Stimulated activated CD8-positive, alpha-beta memory T cell treated with anti-CD3 and anti-CD28 coated beads, Interleukin-12 subunit alpha, Interleukin-12 subunit beta, amount 100 ng/mL, for 4 hours (primary cell): ENCODE data around the gene CASS4.
A peak's percentile ranks its signal among the peaks of the same experiment; 100 is the strongest.

ENCODE experiments used
- DNase-seq: peaks from one replicate; pipeline ENCODE4 v3.0.0-alpha.2; 2020; ENCODE audit warnings: low read depth

Gene CASS4

DNA sequence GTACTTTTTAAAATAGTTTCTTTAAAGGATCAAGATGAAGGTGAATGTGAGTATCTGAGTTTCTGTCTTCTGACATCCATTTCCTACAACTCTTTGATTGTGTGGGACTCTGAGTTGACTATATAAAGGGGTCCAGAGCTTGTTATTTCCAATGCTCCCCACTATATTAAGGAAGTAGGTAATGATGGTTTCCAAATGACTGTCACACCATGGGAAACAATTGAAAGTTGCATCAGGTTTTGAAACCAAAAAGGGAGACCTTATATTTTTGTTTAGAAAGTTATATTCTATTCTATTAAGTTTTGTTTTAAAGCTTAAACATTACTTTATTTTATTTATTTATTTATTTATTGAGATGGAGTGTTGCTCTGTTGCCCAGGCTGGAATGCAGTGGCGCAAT is 11.2 kb downstream of the CASS4 start:
- DNase-seq, result no peak

DNA sequence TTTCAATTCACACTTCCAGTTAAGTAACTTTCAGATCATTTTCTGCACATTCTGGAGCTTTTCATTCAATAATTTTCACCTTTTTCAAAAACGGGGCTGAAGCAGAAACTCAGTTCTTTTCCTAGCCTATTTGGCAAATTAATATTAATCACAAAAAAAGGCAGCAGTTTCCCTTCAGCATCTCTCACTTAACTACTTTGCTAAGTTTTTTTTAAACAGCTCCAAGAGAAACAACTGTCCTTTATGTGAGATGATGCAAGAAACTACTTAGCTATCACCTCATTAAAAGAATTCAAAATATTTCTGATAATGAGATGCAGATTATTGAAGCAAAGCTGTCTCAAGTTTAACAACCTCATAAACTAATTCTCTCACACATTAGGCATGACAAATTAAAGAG is 11.8 kb downstream of the CASS4 start:
- no peak for DNase-seq

DNA sequence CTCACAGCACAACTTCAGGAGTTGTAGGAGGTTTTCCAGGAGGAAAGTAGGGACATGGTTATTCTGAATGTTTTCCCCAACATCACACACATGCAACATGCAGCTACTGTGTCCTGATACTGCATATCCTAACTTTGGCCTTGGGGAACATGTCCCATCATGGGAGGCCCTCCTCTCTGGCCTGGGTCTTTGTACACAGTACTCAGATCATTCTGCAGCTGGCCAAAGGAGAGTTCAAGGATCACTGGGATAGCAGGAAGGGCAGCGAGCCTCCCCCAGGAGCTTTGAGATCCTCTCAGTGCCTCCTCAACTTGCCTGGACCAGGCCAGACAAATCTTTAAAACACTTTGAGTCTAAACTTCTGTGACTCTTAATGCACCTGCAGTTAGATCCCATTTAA is 12.9 kb downstream of the CASS4 start:
- DNase-seq, result no peak

DNA sequence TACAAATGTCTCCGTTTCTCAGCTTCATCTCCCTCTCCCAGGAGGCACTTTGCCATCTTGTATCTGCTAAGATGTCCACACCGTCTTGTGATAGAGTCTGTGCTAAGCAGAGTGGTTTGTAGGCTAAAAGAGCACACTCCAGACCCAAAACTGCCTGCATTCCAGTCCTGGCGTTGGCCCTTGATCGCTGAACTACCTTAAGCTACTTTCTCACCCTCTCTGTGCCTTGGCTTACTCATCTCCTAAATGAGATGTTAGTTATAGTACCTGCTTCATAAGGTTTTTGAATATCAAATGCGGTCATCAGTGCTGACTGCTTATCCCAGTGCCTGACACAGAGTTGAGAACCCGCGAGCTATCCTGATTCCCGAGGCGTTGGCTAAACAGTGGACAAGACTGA is 14.0 kb downstream of the CASS4 start:
- no peak for DNase-seq

DNA sequence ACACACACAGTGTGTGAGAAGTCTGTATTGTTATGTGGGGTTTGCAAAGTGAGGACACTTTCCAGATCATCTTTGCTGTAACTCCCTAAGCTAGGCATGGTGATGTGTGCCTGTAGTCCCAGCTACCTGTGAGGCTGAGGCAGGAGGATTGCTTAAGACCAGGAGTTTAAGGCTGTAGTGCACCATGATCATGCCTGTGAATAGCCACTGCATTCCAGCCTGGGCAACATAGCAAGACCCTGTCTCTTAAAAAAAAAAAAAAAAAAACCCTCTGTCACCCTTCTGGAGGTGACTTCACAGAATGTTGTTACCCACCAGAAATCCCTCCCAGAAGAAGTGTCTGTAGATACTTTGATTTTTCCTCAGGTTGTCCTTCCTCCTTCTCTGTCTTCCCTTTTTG is 14.9 kb downstream of the CASS4 start:
- DNase-seq, result no peak

DNA sequence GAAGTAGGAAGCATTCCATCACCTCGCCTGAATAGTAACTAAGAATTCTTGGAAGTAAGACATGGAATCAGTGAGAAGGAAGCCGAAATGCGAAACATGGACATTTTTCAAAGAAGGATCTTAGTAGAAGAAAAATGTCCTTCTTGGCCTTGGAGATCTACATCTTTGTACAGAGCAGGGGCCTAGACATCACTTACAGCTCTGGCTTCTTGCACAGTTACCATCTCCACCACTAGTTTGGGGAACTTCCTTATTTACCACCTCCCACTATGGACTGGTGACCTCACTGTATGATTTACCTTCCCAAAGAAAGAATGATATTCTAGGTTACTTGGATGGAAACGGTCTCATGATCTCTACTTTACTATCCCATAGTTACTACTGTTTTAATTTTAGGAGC is 15.7 kb downstream of the CASS4 start:
- no peak for DNase-seq

DNA sequence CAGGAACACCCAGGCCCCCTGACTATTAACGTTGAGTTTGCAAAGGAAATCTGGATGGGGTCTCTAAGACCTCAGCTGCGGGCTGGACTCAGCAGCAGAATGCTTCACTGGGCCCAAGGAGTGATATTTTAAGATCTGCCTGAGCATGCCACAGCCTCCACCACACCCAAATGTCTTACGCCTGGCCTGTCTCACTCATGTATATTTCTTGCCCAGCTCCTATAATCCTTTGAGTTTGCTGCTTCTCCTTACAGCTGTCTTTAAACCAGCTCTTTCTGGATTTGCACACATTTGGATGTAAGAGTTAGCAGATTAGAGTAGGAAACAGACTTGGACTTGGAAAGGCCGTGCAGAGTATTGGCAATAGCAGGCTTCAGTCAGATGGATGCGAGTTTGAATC is 16.4 kb downstream of the CASS4 start:
- no peak for DNase-seq

DNA sequence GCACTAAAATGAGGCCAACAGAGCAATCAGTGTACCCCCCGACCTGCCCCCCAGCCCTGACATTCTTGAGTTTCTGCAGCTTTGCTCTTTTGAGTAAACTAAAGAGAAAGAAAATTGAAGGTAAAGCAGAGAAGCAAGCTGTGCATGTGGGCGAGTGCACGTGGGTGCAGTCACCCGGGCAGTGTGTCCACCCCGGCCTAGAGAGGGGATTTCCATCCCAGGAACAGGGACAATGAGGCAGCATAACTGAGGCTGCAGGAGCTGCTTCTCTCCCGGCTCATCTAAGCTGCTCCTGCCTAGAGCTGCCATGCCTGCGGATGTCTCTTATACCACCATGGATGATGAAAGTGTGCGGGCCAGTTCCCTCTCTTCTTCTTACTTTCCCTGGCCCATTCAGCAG is 16.8 kb downstream of the CASS4 start:
- no peak for DNase-seq

DNA sequence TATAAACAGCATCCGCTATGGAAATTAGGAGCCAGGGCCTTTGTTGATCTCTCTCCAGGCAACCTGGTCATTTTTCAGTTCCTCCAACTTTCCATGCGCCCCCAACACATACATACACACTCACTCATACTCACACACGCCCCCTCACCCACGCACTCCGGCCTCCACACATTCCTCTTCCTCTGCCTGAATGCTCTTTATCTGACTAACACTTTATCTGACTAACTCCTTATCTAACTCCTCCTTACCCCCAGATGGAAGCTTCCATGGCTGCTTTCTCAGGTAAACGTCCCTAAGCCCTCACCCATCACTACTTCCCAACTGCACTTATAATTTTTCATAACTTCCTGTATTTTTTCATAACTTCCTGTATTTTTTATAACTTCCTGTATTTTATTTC is 17.4 kb downstream of the CASS4 start:
- DNase-seq, result peak; percentile 39

DNA sequence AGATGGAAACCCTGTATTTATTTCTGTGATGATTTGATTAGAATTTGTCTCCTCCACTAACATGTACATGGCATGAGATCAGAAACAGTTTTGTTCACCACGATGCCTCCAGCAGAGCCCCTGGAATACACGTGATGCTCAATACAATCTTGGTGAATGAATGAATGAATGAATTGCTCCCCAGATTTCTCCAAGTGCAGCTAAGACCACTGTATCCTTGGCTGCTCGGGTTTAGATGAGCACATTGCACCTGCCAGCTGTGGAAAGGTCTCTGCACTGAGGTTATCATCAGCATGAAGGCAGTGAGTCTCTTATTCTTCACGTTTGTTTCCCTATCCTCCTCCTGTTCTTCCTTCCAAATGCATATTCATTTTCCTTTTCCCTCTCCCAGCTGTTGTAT is 17.9 kb downstream of the CASS4 start:
- no peak for DNase-seq

DNA sequence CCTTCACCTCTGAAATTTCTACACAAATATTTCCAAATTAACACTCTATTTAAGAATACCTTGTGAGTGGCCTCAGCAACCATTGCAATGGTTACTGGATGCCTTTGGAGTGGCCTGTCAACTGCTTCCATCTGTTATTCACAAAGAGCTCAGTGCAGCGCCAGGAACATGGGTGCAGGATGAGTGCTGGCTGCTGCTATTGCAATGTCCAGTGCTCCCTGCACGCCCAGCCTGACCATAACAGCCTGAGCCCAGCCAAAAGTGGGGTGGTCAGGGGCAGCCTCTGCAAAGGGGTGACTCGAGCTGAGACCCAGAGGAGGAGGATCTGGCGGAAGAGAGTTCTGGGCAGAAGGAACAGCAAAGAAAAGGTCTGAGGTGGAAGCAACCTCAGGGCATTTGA is 18.4 kb downstream of the CASS4 start:
- no peak for DNase-seq

DNA sequence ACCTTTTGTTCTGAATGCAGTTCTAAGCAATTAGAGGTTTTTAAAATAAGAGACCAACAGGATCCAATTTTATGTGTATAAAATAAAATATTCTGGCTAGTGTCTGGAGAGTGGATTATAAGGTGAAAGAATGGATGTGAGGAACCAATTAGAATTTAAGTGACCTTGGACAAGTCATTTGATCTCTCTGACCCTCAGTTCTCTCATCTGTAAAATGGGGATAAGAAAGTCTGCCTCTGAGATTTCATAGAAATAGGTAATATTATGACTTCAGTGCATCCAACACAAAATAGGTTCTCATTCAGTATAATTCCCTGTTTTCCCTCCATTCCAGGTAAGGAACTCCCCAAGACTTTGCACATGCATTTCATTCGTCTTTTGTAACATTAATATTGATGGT is 18.9 kb downstream of the CASS4 start:
- DNase-seq, result no peak

DNA sequence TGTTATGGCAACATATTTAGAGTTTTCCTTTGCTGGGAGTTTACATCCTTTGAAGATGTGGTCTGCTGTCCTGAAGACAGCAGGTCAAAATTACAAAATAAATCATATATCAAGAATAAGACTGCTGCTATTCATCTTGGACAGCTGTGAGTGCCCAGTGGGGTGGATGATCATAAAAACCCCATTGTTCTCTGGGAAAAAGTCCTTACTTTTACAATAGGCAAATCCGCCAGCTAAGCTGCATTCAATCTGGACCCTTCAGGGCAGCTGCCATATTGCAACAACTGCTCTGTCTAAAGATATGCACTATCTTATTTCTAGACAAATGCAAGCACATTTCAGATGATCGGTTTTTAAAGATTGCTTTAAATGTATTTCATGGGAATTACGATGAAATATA is 19.4 kb downstream of the CASS4 start:
- no peak for DNase-seq

DNA sequence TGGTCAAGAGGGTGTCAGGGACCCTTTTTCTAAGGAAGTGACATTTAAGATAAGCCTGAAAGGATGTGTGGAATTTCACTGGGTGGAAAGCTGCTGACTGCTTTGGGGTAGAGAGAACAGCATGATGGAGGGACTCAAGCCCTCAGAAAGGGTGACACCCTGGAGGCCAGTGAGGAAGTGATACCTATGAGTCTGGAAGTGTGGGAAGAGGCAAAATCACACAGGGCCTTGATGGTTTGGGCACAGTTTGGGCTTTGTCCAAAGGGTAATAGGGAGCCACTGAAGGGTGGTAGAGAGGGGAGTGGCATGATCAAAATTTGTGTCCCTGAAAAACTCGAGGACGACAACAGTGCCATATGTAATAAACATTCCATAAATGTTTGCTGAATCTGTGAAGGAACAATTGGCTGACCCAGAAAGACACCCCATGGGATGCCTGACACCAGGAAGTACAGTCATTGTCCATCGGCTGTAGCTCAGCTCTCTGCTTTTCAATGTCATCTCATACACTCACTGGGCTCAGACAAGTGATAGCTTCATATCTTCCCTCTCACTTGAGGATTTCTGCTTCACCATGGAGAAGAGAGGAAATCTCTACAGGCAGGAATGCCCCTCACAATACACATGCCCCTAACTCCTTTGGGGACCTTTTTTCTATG is 21.3 kb downstream of the CASS4 start:
- DNase-seq, result no peak

DNA sequence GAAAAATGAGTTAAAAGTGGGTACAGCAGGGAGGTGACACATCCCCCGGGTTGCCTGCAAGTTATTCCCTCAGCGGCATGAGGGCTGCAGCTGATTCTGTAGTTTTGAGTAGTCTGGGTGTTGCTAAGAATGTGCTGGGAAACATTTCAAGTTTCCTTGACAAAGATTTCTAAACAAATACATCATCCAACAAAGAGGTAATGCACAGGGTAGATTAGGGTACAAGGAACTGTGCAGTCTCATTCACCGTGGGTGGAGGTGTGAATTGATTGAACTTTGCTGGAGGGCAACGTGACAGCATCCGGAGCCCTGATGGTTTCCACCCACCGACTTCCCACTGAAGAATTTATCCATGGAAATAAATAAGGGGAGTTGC is 21.8 kb downstream of the CASS4 start:
- DNase-seq, result no peak

DNA sequence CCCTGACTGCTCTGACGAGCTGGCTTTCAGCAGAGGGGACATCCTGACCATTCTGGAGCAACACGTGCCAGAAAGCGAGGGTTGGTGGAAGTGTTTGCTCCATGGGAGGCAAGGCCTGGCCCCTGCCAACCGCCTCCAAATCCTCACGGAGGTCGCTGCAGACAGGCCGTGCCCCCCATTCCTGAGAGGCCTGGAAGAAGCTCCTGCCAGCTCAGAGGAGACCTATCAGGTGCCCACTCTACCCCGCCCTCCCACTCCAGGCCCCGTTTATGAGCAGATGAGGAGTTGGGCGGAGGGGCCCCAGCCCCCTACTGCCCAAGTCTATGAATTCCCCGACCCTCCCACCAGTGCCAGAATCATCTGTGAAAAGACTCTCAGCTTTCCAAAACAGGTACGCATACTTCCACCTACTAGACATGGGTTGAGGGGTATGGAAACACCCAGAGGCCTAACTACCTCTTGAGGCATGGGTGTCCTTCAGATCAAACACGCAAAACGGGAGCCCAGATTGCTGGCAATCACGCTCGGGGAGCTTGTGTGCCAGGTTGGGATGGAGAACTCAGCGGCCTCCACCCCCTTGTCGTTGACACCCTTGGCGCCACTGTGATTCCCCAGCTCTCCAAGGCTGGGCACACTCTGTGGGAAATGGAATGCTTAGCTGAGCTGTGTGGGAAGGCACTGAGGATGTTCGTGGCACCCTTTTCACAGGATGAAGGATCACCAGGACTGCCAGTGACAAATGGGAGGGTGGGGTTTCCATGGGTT is 25.3 kb downstream of the CASS4 start:
- no peak for DNase-seq

DNA sequence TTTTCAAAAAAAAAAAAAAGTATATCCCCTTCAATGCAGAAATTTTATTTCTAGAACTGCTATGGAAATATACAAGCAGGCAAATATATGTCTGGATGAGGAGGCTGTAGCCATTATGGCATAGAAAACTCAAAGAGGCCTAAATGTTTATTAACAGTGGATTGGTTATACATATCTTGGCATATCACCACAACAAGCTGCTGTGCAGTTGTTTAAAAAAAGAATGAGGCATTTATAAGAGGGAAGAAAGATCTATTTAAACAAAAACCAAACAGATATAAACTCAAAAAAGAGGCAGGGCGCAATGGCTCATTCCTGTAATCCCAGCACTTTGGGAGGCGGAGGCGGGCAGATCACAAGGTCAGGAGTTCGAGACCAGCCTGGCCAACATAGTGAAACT is 26.2 kb downstream of the CASS4 start:
- no peak for DNase-seq

DNA sequence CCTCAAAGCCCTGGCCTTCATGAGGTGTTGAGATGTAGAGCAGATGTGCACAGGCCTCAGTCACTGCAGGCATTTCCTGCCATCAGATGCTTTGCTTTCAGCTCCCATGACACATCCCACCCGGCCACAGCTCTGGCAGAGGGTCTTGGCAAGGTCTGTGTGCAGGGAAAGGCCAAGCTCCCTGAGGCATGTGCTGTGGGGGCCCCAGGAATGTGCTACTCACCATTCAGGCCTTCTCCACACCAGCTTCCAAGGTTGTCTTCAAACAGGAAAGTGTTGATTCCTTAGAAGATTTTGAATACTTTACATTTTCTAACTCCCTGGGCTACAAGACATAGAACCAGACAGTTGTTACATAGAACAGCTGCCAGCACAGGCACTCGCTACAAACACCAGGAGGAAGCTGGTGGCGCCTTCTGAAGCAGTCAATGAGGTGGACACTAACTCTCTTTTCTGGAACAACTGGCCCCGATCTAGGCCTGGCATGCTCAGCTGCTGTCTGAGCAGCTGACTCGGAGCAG is 27.8 kb downstream of the CASS4 start:
- no peak for DNase-seq

DNA sequence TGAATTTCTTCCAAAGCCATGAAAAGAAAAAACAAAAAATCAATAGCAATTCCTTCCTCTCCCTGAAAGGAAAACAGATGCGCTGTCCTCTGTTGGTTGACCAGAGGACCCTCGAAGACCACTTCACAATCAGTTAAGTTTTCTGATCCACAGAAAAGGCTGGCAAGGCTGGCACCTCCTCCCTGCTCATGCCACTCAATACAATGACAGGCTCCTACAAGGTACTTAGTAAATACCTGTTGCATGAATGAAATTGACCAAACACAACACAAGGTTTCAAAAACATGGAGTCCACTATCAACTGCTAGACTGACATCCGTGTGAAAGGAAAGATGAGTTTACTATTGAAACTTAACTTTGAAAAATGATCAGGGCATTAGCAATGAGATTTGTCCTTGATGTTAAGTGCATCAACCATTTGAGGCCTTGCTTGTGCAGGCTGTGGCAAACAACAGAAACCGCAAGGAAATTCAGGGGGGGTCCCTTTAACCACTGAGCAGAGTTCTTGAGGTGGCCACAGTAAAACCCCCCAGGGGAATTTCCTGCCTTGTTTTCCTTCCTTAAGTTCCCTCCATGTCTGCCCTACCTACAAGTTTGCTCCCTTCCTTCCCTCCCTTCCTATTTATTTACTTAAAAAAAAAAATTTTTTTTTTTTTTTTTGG is 28.4 kb downstream of the CASS4 start:
- DNase-seq, result peak; percentile 51

DNA sequence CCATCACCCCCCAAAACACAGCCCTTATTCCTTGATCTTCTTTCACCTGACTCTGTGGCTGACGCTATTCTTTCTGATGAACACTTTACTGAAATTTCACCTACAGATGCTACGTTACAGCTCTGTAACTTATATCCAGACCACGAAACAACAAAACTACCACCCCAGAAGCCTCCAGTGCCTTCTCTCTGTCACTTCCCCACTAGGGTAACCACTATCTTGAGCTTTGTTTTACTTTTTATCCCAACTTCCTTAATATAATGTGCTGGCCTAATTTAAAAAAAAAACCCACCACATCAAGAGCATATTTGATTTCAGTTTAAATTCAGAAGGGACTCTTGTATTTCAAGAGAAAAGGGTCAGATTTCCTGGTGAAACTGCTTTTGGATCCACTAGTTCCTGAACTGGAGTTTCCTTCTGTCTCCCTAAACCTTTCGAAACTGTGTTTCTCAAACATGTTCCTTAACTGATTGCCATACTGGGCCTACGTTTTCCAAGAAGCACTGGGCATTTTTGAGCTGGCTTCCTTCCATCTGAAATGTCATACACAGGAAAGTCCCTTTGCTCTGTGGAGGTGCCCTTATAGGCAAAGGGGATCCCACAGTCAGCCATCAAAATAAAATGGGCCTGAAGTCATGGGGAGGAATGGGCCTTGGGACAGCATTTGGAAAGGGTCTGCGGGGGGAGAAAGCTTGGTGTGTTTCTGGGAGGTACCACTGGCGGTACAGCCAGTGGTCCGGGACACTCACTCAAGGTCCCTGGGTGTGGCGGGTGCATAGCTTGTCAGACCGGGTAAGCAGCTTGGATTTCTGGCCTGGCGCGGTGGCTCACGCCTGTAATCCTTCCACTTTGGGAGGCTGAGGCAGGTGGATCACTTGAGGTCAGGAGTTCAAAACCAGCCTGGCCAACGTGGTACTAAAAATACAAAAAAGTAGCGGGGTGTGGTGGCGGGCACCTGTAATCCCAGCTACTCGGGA is 30.6 kb downstream of the CASS4 start:
- no peak for DNase-seq

DNA sequence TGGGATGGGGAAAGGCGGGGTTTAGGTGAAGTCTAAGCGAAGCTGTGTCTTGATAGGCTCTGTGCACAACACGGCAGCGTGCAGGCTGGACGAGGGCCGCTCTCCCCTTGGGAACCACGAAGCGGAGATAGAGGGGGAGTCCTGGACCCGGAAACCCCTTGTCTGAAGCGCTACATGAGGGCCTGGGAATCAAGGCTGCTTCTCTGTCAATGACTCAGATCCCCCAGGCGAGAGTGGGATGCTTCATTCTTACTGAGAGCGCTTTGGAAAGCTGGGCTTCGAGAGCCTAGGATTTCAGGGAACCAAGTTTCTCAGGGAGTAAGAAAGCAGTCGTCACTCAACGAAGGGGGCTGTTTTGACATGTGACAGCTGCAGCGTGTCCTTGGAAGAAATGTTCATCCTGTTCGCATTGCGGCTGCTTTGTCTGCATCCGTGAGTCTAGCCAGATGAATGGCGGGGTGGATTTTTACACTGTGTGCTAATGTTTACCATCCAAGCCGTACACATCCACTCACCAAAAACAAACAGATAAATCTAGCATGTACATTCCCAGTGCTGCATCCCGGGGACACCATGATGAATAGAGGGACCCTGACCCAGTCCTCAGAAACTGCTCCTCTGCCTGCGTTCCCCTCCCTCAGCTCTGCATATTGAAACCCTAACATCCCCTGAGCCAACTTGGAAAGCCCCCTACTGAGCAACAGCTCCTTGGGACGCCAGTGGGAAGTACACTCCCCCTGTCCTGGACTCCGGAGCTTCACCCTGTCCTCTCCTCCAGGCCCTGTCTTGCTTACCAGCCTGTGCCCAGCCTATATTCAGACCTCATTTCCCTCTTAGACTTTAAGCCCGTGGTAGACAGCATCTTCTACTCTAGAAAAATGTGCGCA is 31.8 kb downstream of the CASS4 start:
- no peak for DNase-seq
